MM.1S (cell line): Measurements from ENCODE around the gene USF2.

Experiments used
- DNase-seq: peaks from one replicate; pipeline ENCODE4 v3.0.0-alpha.2; 2015
- H2AFZ ChIP-seq: fragments of 300-600 bp; sonication (generic); 2 replicates; pipeline ENCODE4 v1.6.0; 2016; ENCODE audit warnings: antibody characterized with exemption, low read length
- H3F3A ChIP-seq: fragments of 300-600 bp; sonication (generic); 2 replicates; pipeline ENCODE4 v1.6.1; 2016; ENCODE audit warnings: mild to moderate bottlenecking, antibody characterized with exemption, low read length, moderate library complexity, mixed read lengths; ENCODE audit not compliant: insufficient read depth
- H3K27ac ChIP-seq: fragments of 300-600 bp; sonication (generic); 2 replicates; pipeline ENCODE4 v1.5.1; 2016; ENCODE audit warnings: mild to moderate bottlenecking, low read length
- H3K27me3 ChIP-seq: fragments of 300-600 bp; sonication (generic); replicated peaks from 2 replicates; pipeline ENCODE4 v1.6.0; 2016; ENCODE audit warnings: low read length; ENCODE audit not compliant: insufficient read depth
- H3K36me3 ChIP-seq: fragments of 300-600 bp; sonication (generic); replicated peaks from 2 replicates; pipeline ENCODE4 v1.6.1; 2016; ENCODE audit warnings: mild to moderate bottlenecking, low read length, mixed read lengths; ENCODE audit not compliant: insufficient read depth
- H3K4me1 ChIP-seq: fragments of 300-600 bp; sonication (generic); 2 replicates; pipeline ENCODE4 v1.6.1; 2016; ENCODE audit warnings: low read length, mixed read lengths
- H3K4me2 ChIP-seq: fragments of 300-600 bp; sonication (generic); 2 replicates; pipeline ENCODE4 v1.6.0; 2016; ENCODE audit warnings: low read depth, low read length
- H3K4me3 ChIP-seq: fragments of 300-600 bp; sonication (generic); 2 replicates; pipeline ENCODE4 v1.5.1; 2016; ENCODE audit warnings: low read length, mixed read lengths
- H3K79me2 ChIP-seq: fragments of 300-600 bp; sonication (generic); 2 replicates; pipeline ENCODE4 v1.6.1; 2016; ENCODE audit warnings: mixed run types, low read length, mixed read lengths
- H3K9ac ChIP-seq: fragments of 300-600 bp; sonication (generic); 2 replicates; pipeline ENCODE4 v1.6.1; 2016; ENCODE audit warnings: low read length, mixed read lengths
- H3K9me2 ChIP-seq: fragments of 300-600 bp; sonication (generic); replicated peaks from 2 replicates; pipeline ENCODE4 v1.6.1; 2016; ENCODE audit warnings: mild to moderate bottlenecking, low read length, mixed read lengths; ENCODE audit not compliant: insufficient read depth
- H3K9me3 ChIP-seq: fragments of 300-600 bp; sonication (generic); replicated peaks from 2 replicates; pipeline ENCODE4 v1.6.1; 2016; ENCODE audit warnings: mild to moderate bottlenecking, low read length, mixed read lengths; ENCODE audit not compliant: insufficient read depth
- H4K20me1 ChIP-seq: fragments of 300-600 bp; sonication (generic); 2 replicates; pipeline ENCODE4 v1.6.1; 2016; ENCODE audit warnings: mild to moderate bottlenecking, low read length, moderate library complexity, mixed read lengths; ENCODE audit not compliant: insufficient read depth
- CTCF ChIP-seq: fragments of 300-600 bp; sonication (generic); IDR thresholded peaks from 2 replicates; pipeline ENCODE4 v1.5.1; 2016; ENCODE audit warnings: antibody characterized with exemption, low read length, mixed read lengths
- EZH2 ChIP-seq: fragments of 300-600 bp; sonication (generic); optimal IDR thresholded peaks from 2 replicates; pipeline ENCODE3; 2017; ENCODE audit warnings: low read depth, mild to moderate bottlenecking, antibody characterized with exemption, low read length, mixed read lengths
- EZH2phosphoT487 ChIP-seq: fragments of 300-600 bp; sonication (generic); IDR thresholded peaks from 2 replicates; pipeline ENCODE4 v1.6.1; 2018; ENCODE audit warnings: antibody characterized with exemption, low read length

The USF2 gene

DNA sequence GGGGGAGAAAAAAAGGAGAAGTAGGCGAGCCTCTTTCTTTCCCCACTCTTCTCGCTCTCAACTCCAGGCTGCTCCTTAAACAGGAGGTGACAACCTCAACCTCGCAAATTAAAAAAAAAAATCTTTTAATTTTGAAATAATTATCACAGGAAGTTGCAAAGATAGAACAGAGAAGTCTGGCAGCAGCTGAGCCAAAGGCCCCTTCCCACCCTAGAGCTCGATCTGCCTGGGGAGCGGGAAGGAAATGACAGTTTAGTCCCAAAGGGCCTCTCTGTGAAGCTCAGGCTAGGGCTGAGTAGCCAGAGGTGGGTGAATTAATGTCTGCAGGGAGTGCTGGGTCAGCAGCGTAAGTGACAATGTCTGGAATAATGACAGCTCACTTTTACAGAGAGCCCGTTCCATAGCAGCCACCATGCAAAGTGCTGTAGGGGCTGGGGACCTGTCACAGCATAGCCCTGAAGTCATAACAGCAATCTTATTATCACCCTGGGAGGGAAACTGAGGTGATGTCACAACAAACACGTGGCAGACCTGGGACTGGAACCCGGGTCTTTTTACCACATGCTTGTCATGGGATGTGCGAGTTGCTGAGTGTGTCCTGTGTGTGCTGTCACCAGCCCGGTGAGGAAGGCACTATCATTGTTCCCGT lies 51.4 kb downstream of the USF2 start:
- no peak overlapping the region for H3K4me3 ChIP-seq
- H3K4me1 ChIP-seq: no peaks in the 10 kb centered on the region
- H2AFZ ChIP-seq: no peak overlapping the region
- no peak for DNase-seq
- no peaks in the 10 kb centered on the region for H3K9me3 ChIP-seq
- no peak overlapping the region for H3K27ac ChIP-seq
- no peak overlapping the region for H3K9ac ChIP-seq
- peaks cover 55% of the 10 kb centered on the region for H3K27me3 ChIP-seq
- H4K20me1 ChIP-seq: no peaks in the 10 kb centered on the region
- H3K9me2 ChIP-seq: no peaks in the 10 kb centered on the region
- H3K4me2 ChIP-seq: no peak overlapping the region
- no peaks in the 10 kb centered on the region for H3K36me3 ChIP-seq
- TF ChIP-seq CTCF (no peak), EZH2phosphoT487 (no peak), EZH2 (no peak)
- no peaks in the 10 kb centered on the region for H3K79me2 ChIP-seq
- H3F3A ChIP-seq: no peaks in the 10 kb centered on the region

DNA sequence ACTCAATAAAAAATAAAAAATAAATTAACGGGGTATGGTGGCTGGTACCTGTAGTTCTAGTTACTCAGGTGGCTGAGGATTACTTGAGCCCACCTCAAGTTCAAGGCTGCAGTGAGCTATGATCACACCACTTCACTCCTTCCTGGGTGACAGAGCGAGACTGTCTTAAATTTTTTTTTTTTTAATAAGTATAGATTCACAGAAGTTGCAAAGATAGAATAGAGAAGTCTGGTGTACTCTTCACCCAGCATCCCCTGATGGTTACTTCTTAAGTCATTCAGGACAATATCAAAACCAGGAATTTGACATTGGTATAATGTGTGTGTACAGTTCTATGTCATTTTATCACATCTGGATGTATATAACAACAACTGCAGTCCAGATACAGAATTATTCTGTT lies 52.5 kb downstream of the USF2 start:
- Histone ChIP-seq H3K27me3 (peaks cover 66% of the 10 kb centered on the region), H3K27ac (no peak overlapping the region), H3K4me3 (no peak overlapping the region), H3F3A (no peaks in the 10 kb centered on the region), H3K9ac (no peak overlapping the region), H2AFZ (no peak overlapping the region), H3K9me2 (no peaks in the 10 kb centered on the region), H4K20me1 (no peaks in the 10 kb centered on the region), H3K4me1 (no peaks in the 10 kb centered on the region), H3K79me2 (no peaks in the 10 kb centered on the region), H3K36me3 (no peaks in the 10 kb centered on the region), H3K4me2 (no peak overlapping the region), H3K9me3 (no peaks in the 10 kb centered on the region)
- DNase-seq: no peak
- no peak for TF ChIP-seq CTCF
- no peak for TF ChIP-seq EZH2
- TF ChIP-seq EZH2phosphoT487: no peak

GRCh38 chr19:35322014-35322413 lies 53.3 kb downstream of the USF2 start:
- no peak overlapping the region for H3K4me3 ChIP-seq
- H3K9ac ChIP-seq: no peak overlapping the region
- H4K20me1 ChIP-seq: no peaks in the 10 kb centered on the region
- H3K4me1 ChIP-seq: no peaks in the 10 kb centered on the region
- peaks cover 74% of the 10 kb centered on the region for H3K27me3 ChIP-seq
- H3F3A ChIP-seq: no peaks in the 10 kb centered on the region
- TF ChIP-seq EZH2phosphoT487 (no peak), EZH2 (no peak), CTCF (no peak)
- no peak overlapping the region for H3K27ac ChIP-seq
- H2AFZ ChIP-seq: no peak overlapping the region
- H3K9me3 ChIP-seq: no peaks in the 10 kb centered on the region
- no peaks in the 10 kb centered on the region for H3K9me2 ChIP-seq
- no peaks in the 10 kb centered on the region for H3K36me3 ChIP-seq
- H3K4me2 ChIP-seq: no peak overlapping the region
- DNase-seq: no peak
- H3K79me2 ChIP-seq: no peaks in the 10 kb centered on the region
